Measurements from ENCODE around the gene FAT1.

GRCh38 chr4:186733778-186734177 is 10.1 kb upstream of the FAT1 start:
- TF ChIP-seq FOXA1 (IDR thresholded peaks at IDR 0.05) (no peak), TARDBP (IDR thresholded peaks at IDR 0.05) (no peak), SP1 (IDR thresholded peaks at IDR 0.05) (no peak), ELF4 (IDR thresholded peaks at IDR 0.05) (no peak), BHLHE40 (IDR thresholded peaks at IDR 0.05; ENCODE audit: borderline replicate concordance) (no peak), SUZ12 (IDR thresholded peaks at IDR 0.05) (no peak)
